ENCODE measurements around the gene PAM. TPM values are rescaled to one million over a fixed set of nuclear protein-coding genes. Genes with fewer than 3 reads are reported as not detected.

The PAM gene
- polyA plus RNA-seq, 1 donor (not counting 4 experiments of a cell fraction or from before 2014, with no cell fraction given), result 149 TPM

GRCh38 chr5:102758576-102758975 is 3.5 kb downstream of the PAM start:
- FAIRE-seq (no peak), DNase-seq (ENCODE audit: low read depth, low spot score) (no peak)
- H3K36me3 ChIP-seq (ENCODE audit: control insufficient read depth in 2 of 2, extremely low read depth in 1 of 2, insufficient read depth in 2 of 2, low read length in 2 of 2), result no peaks in the 10 kb centered on the region
- H3K4me2 ChIP-seq (ENCODE audit: control insufficient read depth, extremely low read depth, insufficient read depth, low read depth, low read length), result no peak overlapping the region
- dilution Hi-C loops (cut with MboI; ENCODE audit: extremely low pct_ligation_motif_present, low sequenced_read_pairs), result no loop called here
- no peaks in the 10 kb centered on the region for H3K9me3 ChIP-seq (ENCODE audit: control insufficient read depth, low read depth, low read length)
- no peak overlapping the region for H2AFZ ChIP-seq (ENCODE audit: control insufficient read depth, low read length)
- peaks cover 2% of the 10 kb centered on the region for H4K20me1 ChIP-seq (ENCODE audit: control insufficient read depth, extremely low read depth, insufficient read depth, low read length)
- peaks cover 7% of the 10 kb centered on the region for H3K9me1 ChIP-seq (ENCODE audit: control insufficient read depth, extremely low read depth, insufficient read depth, low read length)
- H3K4me1 ChIP-seq (ENCODE audit: control insufficient read depth, extremely low read depth, insufficient read depth, low read length), result peaks cover 41% of the 10 kb centered on the region
- H3K27me3 ChIP-seq (ENCODE audit: control insufficient read depth, extremely low read depth, insufficient read depth, low read length), result no peaks in the 10 kb centered on the region
- no peak overlapping the region for H3K9ac ChIP-seq (ENCODE audit: control insufficient read depth, extremely low read depth, insufficient read depth, low read length)
- peaks cover 60% of the 10 kb centered on the region for H3K79me2 ChIP-seq (ENCODE audit: control insufficient read depth, insufficient read depth, low read length)
- no peak for TF ChIP-seq EZH2 (IDR thresholded peaks at IDR 0.05; ENCODE audit: low read length)
- TF ChIP-seq CTCF (optimal IDR thresholded peaks at IDR 0.05 in 1 of 3, IDR thresholded peaks at IDR 0.05 in 1 of 3, conservative IDR thresholded peaks at IDR 0.05 in 1 of 3; ENCODE audit: extremely low read depth in 1 of 3, insufficient read depth in 2 of 3, low read length in 3 of 3), result no peak
- no peak overlapping the region for H3K27ac ChIP-seq (ENCODE audit: control insufficient read depth, insufficient read depth, low read length)
- no peak overlapping the region for H3K4me3 ChIP-seq (ENCODE audit: control insufficient read depth in 2 of 3, extremely low read depth in 1 of 3, insufficient read depth in 2 of 3, low read depth in 1 of 3, low read length in 3 of 3)

DNA sequence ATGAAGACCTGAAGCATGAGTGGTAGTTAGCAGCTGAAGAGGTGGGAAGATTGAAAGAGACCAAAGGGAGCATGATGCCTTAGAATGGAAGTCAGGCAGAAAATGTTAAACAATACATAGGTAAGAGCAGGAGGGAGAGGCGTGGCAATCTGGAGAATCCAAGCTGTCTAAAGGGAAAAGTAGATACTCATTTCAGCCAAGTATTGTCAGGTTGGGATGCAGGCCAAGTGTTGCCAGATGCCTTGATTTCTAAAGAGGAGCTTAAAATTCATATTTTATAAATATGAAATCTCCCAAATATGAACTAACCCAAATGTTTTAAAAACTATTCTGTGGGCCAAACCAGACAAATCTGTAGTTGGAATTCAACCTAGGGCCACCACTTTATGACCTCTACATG is 4.2 kb downstream of the PAM start:
- Histone ChIP-seq H3K4me3 (ENCODE audit: control insufficient read depth in 2 of 3, extremely low read depth in 1 of 3, insufficient read depth in 2 of 3, low read depth in 1 of 3, low read length in 3 of 3) (no peak overlapping the region), H2AFZ (ENCODE audit: control insufficient read depth, low read length) (no peak overlapping the region), H3K9ac (ENCODE audit: control insufficient read depth, extremely low read depth, insufficient read depth, low read length) (no peak overlapping the region), H3K4me1 (ENCODE audit: control insufficient read depth, extremely low read depth, insufficient read depth, low read length) (peaks cover 36% of the 10 kb centered on the region), H3K4me2 (ENCODE audit: control insufficient read depth, extremely low read depth, insufficient read depth, low read depth, low read length) (no peak overlapping the region), H3K9me3 (ENCODE audit: control insufficient read depth, low read depth, low read length) (no peaks in the 10 kb centered on the region), H4K20me1 (ENCODE audit: control insufficient read depth, extremely low read depth, insufficient read depth, low read length) (peaks cover 2% of the 10 kb centered on the region), H3K36me3 (ENCODE audit: control insufficient read depth in 2 of 2, extremely low read depth in 1 of 2, insufficient read depth in 2 of 2, low read length in 2 of 2) (no peaks in the 10 kb centered on the region), H3K27me3 (ENCODE audit: control insufficient read depth, extremely low read depth, insufficient read depth, low read length) (no peaks in the 10 kb centered on the region), H3K9me1 (ENCODE audit: control insufficient read depth, extremely low read depth, insufficient read depth, low read length) (peaks cover 9% of the 10 kb centered on the region), H3K27ac (ENCODE audit: control insufficient read depth, insufficient read depth, low read length) (no peak overlapping the region), H3K79me2 (ENCODE audit: control insufficient read depth, insufficient read depth, low read length) (peaks cover 66% of the 10 kb centered on the region)
- DNase-seq (ENCODE audit: low read depth, low spot score) (no peak), FAIRE-seq (no peak)
- dilution Hi-C loops (cut with MboI; ENCODE audit: extremely low pct_ligation_motif_present, low sequenced_read_pairs), result no loop called here
- TF ChIP-seq CTCF (optimal IDR thresholded peaks at IDR 0.05 in 1 of 3, IDR thresholded peaks at IDR 0.05 in 1 of 3, conservative IDR thresholded peaks at IDR 0.05 in 1 of 3; ENCODE audit: extremely low read depth in 1 of 3, insufficient read depth in 2 of 3, low read length in 3 of 3) (no peak), EZH2 (IDR thresholded peaks at IDR 0.05; ENCODE audit: low read length) (no peak)
